GM13976 (cell line): Measurements from ENCODE around the gene FIG4.
"Not testable (repeated sequence)": the region's sequence is repeated elsewhere in the genome, so short reads cannot be mapped to it uniquely, and the experiment has no call there.

Experiments used
- DNase-seq: peaks from one replicate; pipeline ENCODE4 v3.0.0; 2012; ENCODE audit warnings: low spot score
- in situ Hi-C: fragments of 300-500 bp; cut with MboI; formaldehyde crosslinking; loops from one replicate; pipeline ENCODE4 v1.12.0; 2022; ENCODE audit warnings: low sequenced_read_pairs, mixed read lengths, inconsistent platforms; ENCODE audit not compliant: unreplicated experiment
- TF ChIP-seq, protein P1 (sequence below): IDR thresholded peaks from 2 replicates; pipeline ENCODE4 v1.5.1; 2012; ENCODE audit warnings: borderline replicate concordance, mild to moderate bottlenecking; ENCODE audit not compliant: insufficient read depth; ENCODE audit errors: extremely low read depth, missing control alignments, control extremely low read depth

FIG4 gene

DNA sequence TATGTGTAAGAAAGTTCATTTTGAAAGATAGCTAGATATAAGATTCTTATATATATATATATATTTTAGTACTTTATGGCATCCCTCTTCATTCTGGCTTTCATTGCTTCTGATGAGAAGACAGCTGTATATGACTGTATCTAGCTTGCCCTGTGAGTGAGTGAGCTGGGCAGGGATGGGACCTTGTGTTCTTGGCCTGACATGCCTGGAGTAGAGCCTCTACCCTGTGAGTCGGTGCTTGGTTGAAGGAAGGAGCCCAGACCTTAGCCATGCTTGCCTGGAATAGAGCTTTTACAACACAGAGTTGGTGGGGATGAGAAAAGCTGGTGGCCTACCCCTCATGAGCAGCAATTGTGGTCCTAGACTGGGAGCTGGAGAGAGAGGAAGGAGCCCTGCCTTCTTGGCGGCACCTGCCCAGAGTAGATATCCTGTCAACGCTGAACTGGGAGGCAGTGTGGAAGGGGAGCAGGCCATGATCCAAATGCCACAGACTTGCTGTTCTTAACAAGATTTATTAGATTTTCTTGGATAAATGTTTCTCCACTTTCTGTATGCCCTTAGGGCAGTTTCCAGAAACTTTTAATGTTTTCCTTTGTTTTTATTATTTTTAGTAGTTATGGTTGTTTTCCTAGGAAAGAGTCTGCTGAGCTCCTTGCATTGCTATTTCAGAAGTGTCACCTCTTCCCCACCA lies 31.6 kb downstream of the FIG4 start:
- DNase-seq: no peak
- TF ChIP-seq, protein P1, sequence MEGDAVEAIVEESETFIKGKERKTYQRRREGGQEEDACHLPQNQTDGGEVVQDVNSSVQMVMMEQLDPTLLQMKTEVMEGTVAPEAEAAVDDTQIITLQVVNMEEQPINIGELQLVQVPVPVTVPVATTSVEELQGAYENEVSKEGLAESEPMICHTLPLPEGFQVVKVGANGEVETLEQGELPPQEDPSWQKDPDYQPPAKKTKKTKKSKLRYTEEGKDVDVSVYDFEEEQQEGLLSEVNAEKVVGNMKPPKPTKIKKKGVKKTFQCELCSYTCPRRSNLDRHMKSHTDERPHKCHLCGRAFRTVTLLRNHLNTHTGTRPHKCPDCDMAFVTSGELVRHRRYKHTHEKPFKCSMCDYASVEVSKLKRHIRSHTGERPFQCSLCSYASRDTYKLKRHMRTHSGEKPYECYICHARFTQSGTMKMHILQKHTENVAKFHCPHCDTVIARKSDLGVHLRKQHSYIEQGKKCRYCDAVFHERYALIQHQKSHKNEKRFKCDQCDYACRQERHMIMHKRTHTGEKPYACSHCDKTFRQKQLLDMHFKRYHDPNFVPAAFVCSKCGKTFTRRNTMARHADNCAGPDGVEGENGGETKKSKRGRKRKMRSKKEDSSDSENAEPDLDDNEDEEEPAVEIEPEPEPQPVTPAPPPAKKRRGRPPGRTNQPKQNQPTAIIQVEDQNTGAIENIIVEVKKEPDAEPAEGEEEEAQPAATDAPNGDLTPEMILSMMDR: no peak
- in situ Hi-C loops: no loop called here

DNA sequence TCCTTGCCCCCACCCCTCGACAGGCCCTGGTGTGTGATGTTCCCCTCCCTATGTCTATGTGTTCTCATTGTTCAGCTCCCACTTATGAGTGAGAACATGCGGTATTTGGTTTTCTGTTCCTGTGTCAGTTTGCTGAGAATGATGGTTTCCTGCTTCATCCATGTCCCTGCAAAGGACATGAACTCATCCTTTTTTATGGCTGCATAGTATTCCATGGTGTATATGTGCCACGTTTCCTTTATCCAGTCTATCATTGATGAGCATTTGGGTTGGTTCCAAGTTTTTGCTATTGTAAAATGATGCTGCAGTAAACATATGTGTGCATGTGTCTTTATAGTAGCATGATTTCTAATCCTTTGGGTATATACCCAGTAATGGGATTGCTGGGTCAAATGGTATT lies 34.2 kb downstream of the FIG4 start:
- DNase-seq, in situ Hi-C loops: not testable (repeated sequence)

DNA sequence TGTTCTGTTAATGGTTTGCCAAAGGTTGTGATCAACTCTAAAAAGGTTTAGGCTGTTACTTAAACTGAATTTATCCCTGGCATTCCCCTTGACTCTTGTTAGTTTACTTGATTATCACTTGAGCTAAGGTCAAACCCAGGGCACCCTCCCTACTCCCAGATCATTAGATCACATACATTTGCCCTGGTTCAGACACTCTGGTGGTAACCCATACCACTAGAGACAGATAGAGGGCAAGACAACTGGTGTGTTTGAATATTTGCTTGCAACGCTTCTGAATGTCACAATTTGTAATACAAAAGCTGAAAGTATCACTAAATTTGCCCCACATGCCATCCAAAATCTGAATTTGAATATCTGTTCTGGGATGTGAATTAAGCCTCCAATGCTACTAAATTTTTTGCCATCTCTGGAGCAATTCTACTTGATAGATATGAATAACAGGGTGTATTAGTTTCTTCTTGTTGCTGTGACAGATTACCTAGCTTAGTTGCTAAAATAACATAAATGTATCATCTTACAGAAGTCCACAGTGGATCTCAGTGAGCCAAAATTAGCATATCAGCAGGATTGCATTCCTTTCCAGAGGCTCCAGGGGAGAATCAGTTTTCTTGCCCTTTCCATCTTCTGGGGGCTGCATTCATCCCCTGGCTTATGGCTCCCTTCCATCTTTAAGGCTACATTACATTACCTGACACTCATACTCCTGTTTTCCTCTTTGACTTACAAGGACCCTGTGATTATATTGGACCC lies 45.4 kb downstream of the FIG4 start:
- DNase-seq: no peak
- TF ChIP-seq, protein P1: no peak
- in situ Hi-C loops: no loop called here

DNA sequence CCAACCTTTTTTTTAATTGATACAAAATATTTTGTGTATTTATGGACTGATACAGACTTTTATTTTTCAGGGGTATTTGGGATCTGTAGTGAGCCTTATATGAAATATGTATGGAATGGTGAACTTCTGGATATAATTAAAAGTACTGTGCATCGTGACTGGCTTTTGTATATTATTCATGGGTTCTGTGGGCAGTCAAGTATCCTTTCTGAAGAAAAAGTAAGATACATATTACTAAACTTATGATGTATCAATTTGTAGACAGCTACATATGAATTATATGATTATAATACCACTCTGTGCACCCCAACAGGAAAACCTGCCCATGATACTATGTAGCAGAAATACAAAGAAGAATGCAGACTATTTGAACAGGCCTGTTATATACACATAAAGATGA lies 47.2 kb downstream of the FIG4 start:
- TF ChIP-seq, protein P1: no peak
- in situ Hi-C loops: no loop called here
- DNase-seq: no peak

DNA sequence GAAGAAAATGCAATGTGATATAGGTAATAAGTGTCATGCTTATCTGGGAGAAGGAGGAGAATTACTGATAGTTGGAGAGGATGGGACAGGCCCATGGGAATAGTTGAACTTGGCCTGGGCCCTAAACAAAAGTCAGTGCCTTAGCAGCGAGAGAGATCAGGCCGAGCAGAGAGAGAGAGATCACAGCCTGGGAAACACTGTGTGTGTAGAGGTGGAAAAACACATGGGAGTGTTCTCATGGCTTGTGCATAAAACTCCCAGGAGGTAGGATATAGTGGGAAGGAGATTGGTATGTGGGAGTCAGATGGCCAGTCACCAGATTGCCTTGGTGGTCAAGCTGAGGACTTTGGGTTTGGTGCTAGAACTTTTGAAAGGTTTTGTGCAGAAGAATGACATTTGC lies 47.6 kb downstream of the FIG4 start:
- TF ChIP-seq, protein P1: no peak
- in situ Hi-C loops: no loop called here
- no peak for DNase-seq

DNA sequence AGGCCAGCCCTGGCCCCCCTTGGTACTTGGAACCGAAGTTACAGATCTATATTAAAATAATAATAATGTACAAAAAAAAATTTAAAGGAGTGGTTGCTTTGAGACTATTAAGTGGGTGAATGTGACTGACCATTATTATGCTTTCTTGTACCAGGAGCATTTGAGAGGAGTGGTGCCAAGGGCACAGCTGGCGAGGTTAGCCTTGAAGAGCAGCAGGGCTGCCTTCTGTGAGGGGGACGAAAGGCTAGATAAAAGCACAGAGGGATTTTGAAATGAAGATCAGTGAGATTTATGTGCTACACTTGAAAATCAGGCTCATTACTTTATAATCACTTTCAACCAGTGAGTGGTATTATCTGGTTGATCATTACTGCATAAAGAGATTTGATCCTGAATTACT lies 48.6 kb downstream of the FIG4 start:
- TF ChIP-seq, protein P1: no peak
- no peak for DNase-seq
- in situ Hi-C loops: no loop called here

DNA sequence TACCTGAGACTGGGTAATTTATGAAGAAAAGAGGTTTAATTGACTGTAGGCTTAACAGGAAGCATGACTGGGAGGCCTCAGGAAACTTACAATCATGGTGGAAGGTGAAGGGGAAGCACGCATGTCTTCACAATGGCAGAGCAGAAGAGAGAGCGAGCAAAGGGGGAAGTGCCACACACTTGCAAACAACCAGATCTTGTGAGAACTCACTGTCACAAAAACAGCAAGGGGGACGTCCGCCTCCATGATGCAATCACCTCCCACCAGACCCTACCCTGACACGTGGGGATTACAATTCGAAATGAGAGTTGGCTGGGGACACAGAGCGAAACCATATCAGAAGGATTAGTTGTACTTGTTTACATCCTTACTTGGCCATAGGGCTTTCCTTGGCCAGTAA lies 49.7 kb downstream of the FIG4 start:
- DNase-seq: no peak
- TF ChIP-seq, protein P1: no peak
- in situ Hi-C loops: no loop called here
